Measurements from ENCODE around the gene GCK. TPM values are rescaled to one million over a fixed set of nuclear protein-coding genes. Genes with fewer than 3 reads are reported as not detected.

The GCK gene
- total RNA-seq, 1 donor from 2014 or later = 0.47 TPM

- Histone ChIP-seq H3K36me3 (no peaks in the 10 kb centered on the region), H3K4me1 (peaks cover 17% of the 10 kb centered on the region), H3K9me3 (no peaks in the 10 kb centered on the region), H3K27me3 (ENCODE audit: low read depth) (peaks cover 25% of the 10 kb centered on the region), H3K4me3 (peak overlapping the region; percentile 51), H3K27ac (no peak overlapping the region)
- intact Hi-C loops (cut with DNase I) = no loop called here
- TF ChIP-seq CTCF (IDR thresholded peaks at IDR 0.05) = no peak
- peak; percentile 85 for DNase-seq
- peak; percentile 90 to 92 for ATAC-seq
Observed at GRCh38 chr7:44145969-44146911, 43.0 kb downstream of the GCK start.

- no peak for DNase-seq
- TF ChIP-seq CTCF (IDR thresholded peaks at IDR 0.05) = no peak
Observed at GRCh38 chr7:44145479-44145968, 43.7 kb downstream of the GCK start.

GRCh38 chr7:44144968-44145478 lies 44.2 kb downstream of the GCK start:
- Histone ChIP-seq H3K36me3 (no peaks in the 10 kb centered on the region), H3K4me3 (peak overlapping the region; percentile 51), H3K27me3 (ENCODE audit: low read depth) (peaks cover 25% of the 10 kb centered on the region), H3K9me3 (no peaks in the 10 kb centered on the region), H3K4me1 (peaks cover 17% of the 10 kb centered on the region), H3K27ac (no peak overlapping the region)
- ATAC-seq (no peak), DNase-seq (no peak)
- intact Hi-C loops (cut with DNase I) = no loop called here
- no peak for TF ChIP-seq CTCF (IDR thresholded peaks at IDR 0.05)

More at GRCh38 chr7:44145479-44145968, 43.7 kb downstream of the GCK start:
- Histone ChIP-seq H3K36me3 (no peaks in the 10 kb centered on the region), H3K27me3 (ENCODE audit: low read depth) (peaks cover 25% of the 10 kb centered on the region), H3K4me1 (peaks cover 17% of the 10 kb centered on the region), H3K27ac (no peak overlapping the region), H3K9me3 (no peaks in the 10 kb centered on the region), H3K4me3 (peak overlapping the region; percentile 51)
- peak; percentile 3 to 16 for ATAC-seq
- intact Hi-C loops (cut with DNase I) = no loop called here

GRCh38 chr7:44144426-44144967 lies 44.7 kb downstream of the GCK start:
- Histone ChIP-seq H3K9me3 (no peaks in the 10 kb centered on the region), H3K27me3 (ENCODE audit: low read depth) (peaks cover 25% of the 10 kb centered on the region), H3K27ac (no peak overlapping the region), H3K36me3 (no peaks in the 10 kb centered on the region), H3K4me3 (no peak overlapping the region), H3K4me1 (peaks cover 17% of the 10 kb centered on the region)
- intact Hi-C loops (cut with DNase I) = no loop called here
- no peak for TF ChIP-seq CTCF (IDR thresholded peaks at IDR 0.05)
- ATAC-seq = no peak
- DNase-seq = no peak

GRCh38 chr7:44143646-44144250 lies 45.5 kb downstream of the GCK start:
- Histone ChIP-seq H3K27ac (no peak overlapping the region), H3K9me3 (no peaks in the 10 kb centered on the region), H3K36me3 (no peaks in the 10 kb centered on the region), H3K4me1 (peaks cover 17% of the 10 kb centered on the region), H3K4me3 (no peak overlapping the region), H3K27me3 (ENCODE audit: low read depth) (peaks cover 25% of the 10 kb centered on the region)
- no peak for ATAC-seq
- no peak for DNase-seq
- no peak for TF ChIP-seq CTCF (IDR thresholded peaks at IDR 0.05)
- intact Hi-C loops (cut with DNase I) = no loop called here

All from lower lobe of right lung (tissue), 2 donors.